OCI-LY3 (cell line): ENCODE results near the gene PRKAG3.

ENCODE experiments used
- H2AFZ ChIP-seq: fragments of 200-600, 300-600 bp; shearing (Covaris generic); 2 replicates; pipeline ENCODE4 v1.6.0; 2014; ENCODE audit warnings: antibody characterized with exemption, low read depth, low read length
- H3K27ac ChIP-seq: fragments of 200-600, 300-600 bp; sonication (generic); 2 replicates; pipeline ENCODE4 v1.5.1; 2014; ENCODE audit warnings: mild to moderate bottlenecking, low read length, moderate library complexity, mixed read lengths
- H3K27me3 ChIP-seq: fragments of 200-600, 300-600 bp; sonication (generic); 2 replicates; pipeline ENCODE4 v1.6.1; 2014; ENCODE audit warnings: low read depth, low read length, mixed read lengths
- H3K36me3 ChIP-seq: fragments of 200-600, 300-600 bp; sonication (generic); replicated peaks from 2 replicates; pipeline ENCODE3; 2014; ENCODE audit warnings: low read depth, low read length, mixed read lengths
- H3K4me1 ChIP-seq: fragments of 300-600, 200-600 bp; sonication (generic); 2 replicates; pipeline ENCODE4 v1.6.1; 2014; ENCODE audit warnings: low read length, mixed read lengths
- H3K4me2 ChIP-seq: fragments of 200-600, 300-600 bp; sonication (generic); 2 replicates; pipeline ENCODE4 v1.6.1; 2014; ENCODE audit warnings: low read length, mixed read lengths
- H3K4me3 ChIP-seq: fragments of 300-600, 200-600 bp; sonication (generic); 2 replicates; pipeline ENCODE4 v1.5.1; 2014; ENCODE audit warnings: antibody characterized with exemption, mild to moderate bottlenecking, low read length, moderate library complexity
- H3K79me2 ChIP-seq: fragments of 300-600, 200-600 bp; shearing (Covaris generic); 2 replicates; pipeline ENCODE4 v1.6.1; 2014; ENCODE audit warnings: mild to moderate bottlenecking, low read length, mixed read lengths
- H3K9ac ChIP-seq: fragments of 300-600, 200-600 bp; shearing (Covaris generic); 2 replicates; pipeline ENCODE4 v1.6.0; 2014; ENCODE audit warnings: mild to moderate bottlenecking, low read length, moderate library complexity
- H3K9me3 ChIP-seq: fragments of 200-600, 300-600 bp; shearing (Covaris generic); 2 replicates; pipeline ENCODE4 v1.6.1; 2014; ENCODE audit warnings: low read length, mixed read lengths; ENCODE audit not compliant: insufficient read depth
- H4K20me1 ChIP-seq: fragments of 200-600, 300-600 bp; sonication (generic); 2 replicates; pipeline ENCODE4 v1.6.1; 2016; ENCODE audit warnings: low read length, mixed read lengths; ENCODE audit not compliant: insufficient read depth
- CTCF ChIP-seq: fragments of 200-600, 300-600 bp; sonication (generic); IDR thresholded peaks from 2 replicates; pipeline ENCODE4 v1.5.1; 2014; ENCODE audit warnings: antibody characterized with exemption, low read length, low read depth
- EZH2phosphoT487 ChIP-seq: fragments of 200-600 bp; shearing (Covaris generic); IDR thresholded peaks from 2 replicates; pipeline ENCODE4 v1.6.1; 2018; ENCODE audit warnings: antibody characterized with exemption, mixed run types, low read depth

Gene PRKAG3

GRCh38 chr2:218824004-218824403 lies 7.6 kb downstream of the PRKAG3 start:
- H3K4me3 ChIP-seq = no peak overlapping the region
- H3K27ac ChIP-seq = no peak overlapping the region
- H3K4me1 ChIP-seq = peaks cover 5% of the 10 kb centered on the region; the same call in 1 of the 2 replicates
- no peak for TF ChIP-seq EZH2phosphoT487
- TF ChIP-seq CTCF = no peak
- no peaks in the 10 kb centered on the region for H3K36me3 ChIP-seq
- H2AFZ ChIP-seq = no peak overlapping the region
- H3K9ac ChIP-seq = no peak overlapping the region
- H3K4me2 ChIP-seq = no peak overlapping the region
- H3K79me2 ChIP-seq = no peaks in the 10 kb centered on the region
- H4K20me1 ChIP-seq = no peaks in the 10 kb centered on the region
- H3K9me3 ChIP-seq = no peaks in the 10 kb centered on the region
- no peaks in the 10 kb centered on the region for H3K27me3 ChIP-seq

- no peaks in the 10 kb centered on the region for H3K27me3 ChIP-seq
- no peaks in the 10 kb centered on the region for H3K9me3 ChIP-seq
- no peak overlapping the region for H3K4me2 ChIP-seq
- no peak overlapping the region for H3K4me3 ChIP-seq
- no peaks in the 10 kb centered on the region for H4K20me1 ChIP-seq
- no peak overlapping the region for H3K27ac ChIP-seq
- no peak for TF ChIP-seq CTCF
- no peak for TF ChIP-seq EZH2phosphoT487
- H2AFZ ChIP-seq = no peak overlapping the region
- no peaks in the 10 kb centered on the region for H3K36me3 ChIP-seq
- H3K9ac ChIP-seq = no peak overlapping the region
- H3K4me1 ChIP-seq = peaks cover 7% of the 10 kb centered on the region; the same call in 1 of the 2 replicates
- H3K79me2 ChIP-seq = no peaks in the 10 kb centered on the region
Measured at GRCh38 chr2:218823196-218823855, 8.3 kb downstream of the PRKAG3 start.

GRCh38 chr2:218822622-218823021 lies 9.0 kb downstream of the PRKAG3 start:
- Histone ChIP-seq H3K27ac (no peak overlapping the region), H3K79me2 (no peaks in the 10 kb centered on the region), H3K9ac (no peak overlapping the region), H3K27me3 (no peaks in the 10 kb centered on the region), H3K4me1 (peaks cover 7% of the 10 kb centered on the region; the same call in 1 of the 2 replicates), H3K36me3 (no peaks in the 10 kb centered on the region), H2AFZ (no peak overlapping the region), H3K9me3 (no peaks in the 10 kb centered on the region), H3K4me2 (no peak overlapping the region), H4K20me1 (no peaks in the 10 kb centered on the region), H3K4me3 (no peak overlapping the region)
- TF ChIP-seq CTCF = no peak
- no peak for TF ChIP-seq EZH2phosphoT487

- Histone ChIP-seq H4K20me1 (no peaks in the 10 kb centered on the region), H3K9ac (no peak overlapping the region), H2AFZ (no peak overlapping the region), H3K4me3 (no peak overlapping the region), H3K27me3 (no peaks in the 10 kb centered on the region), H3K36me3 (no peaks in the 10 kb centered on the region), H3K79me2 (no peaks in the 10 kb centered on the region), H3K4me1 (peaks cover 7% of the 10 kb centered on the region; the same call in 1 of the 2 replicates), H3K4me2 (no peak overlapping the region), H3K9me3 (no peaks in the 10 kb centered on the region), H3K27ac (no peak overlapping the region)
- TF ChIP-seq CTCF = no peak
- no peak for TF ChIP-seq EZH2phosphoT487
Measured at GRCh38 chr2:218821605-218822211, 9.9 kb downstream of the PRKAG3 start.
